Stimulated activated CD4-positive, alpha-beta T cell treated with anti-CD3 and anti-CD28 coated beads, Interleukin-15, amount 100 ng/mL, for 1 hour (primary cell): ENCODE results near the gene NRG2.

ENCODE experiments used
- DNase-seq, 2 donors: peaks; one replicate each; pipeline ENCODE4 v3.0.0-alpha.2; 2020; ENCODE audit warnings: low read depth in 1 of 2, low spot score in 1 of 2

The NRG2 gene

DNA sequence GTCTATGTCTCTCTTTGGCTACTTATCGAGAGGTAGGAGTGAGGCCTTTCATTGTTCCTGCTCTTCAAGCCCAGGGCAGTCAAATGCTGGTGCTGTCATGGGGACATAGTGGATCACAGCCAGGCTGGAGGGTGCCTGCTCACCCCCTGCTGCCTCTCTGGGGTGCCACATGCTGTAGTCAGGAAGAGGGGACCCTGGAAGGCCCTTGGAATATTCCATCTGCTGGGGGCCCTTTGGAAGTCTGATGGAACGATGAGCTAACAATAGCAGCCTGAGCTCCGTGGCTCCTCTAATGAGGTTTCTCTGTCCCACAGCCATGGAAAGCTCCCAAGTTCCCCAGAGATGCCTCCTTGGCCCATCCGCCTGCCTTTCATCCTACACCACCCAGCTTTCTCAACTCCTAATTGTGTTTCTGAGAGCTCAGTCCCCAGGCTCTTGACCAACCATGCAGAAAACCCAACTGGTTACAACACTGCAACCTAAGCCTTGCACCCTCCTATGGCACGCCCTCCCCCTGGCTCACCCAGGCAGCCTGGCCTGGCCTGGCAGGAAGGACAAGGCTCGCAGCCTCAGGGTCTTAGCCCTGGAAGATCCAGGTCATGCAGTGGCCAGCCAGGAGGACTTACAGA, 91.7 kb downstream of the NRG2 start:
- DNase-seq, result no peak

DNA sequence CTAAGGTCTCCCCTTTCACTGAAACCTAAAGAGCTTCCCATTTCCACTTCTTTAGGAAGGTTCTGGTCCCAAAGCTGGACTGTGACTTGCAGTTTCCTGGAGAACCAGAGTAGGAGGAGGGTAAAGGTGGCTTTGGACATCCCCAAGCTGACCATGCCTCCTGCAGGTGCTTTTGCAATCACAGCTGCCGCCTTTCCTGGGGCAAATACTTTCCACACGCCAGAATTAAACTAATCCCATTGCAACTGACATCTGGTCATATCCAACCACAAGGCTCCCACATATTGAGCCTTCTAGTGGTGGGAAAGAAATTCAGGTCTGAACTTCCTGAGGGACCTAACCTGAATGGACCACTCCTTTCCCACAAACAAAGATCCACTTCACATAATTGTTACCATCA, 92.7 kb downstream of the NRG2 start:
- DNase-seq, result no peak

DNA sequence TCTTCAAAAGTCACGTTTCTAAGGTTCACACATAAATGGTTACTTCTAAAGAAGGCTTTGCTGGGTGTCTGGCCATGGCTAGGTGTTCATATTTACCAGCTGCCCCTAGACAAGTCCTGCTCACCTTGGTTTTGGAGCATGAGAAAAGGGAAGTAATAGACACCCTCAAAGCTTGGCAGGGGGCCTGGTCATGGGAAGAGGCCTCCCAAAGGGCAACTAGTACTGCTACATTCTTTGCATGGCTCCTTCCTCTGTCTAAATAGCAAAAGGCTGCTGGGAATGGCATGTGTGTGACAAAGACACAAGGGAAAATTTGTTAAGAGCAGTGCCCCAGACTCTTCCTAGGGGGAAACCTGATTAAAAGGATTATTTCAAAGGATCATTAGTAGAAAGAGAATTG, 93.4 kb downstream of the NRG2 start:
- DNase-seq, result no peak

DNA sequence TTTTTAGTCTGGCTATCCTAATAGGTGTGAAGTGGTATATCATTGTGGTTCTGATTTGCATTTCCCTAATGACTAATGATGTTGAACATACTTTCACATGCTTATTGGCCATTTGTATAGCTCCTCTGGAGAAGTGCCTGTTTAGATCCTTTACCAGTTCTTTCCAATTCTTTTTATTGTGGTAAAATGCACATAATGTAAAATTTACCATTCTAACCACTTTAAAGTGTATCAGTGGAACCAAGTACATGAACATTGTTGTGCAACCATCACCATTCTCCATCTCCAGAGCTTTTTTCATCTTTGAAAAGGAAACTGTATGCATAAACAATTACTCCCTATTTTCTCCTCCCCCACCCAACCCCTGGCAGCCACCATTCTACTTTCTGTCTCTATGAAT, 95.4 kb downstream of the NRG2 start:
- DNase-seq, result no peak

DNA sequence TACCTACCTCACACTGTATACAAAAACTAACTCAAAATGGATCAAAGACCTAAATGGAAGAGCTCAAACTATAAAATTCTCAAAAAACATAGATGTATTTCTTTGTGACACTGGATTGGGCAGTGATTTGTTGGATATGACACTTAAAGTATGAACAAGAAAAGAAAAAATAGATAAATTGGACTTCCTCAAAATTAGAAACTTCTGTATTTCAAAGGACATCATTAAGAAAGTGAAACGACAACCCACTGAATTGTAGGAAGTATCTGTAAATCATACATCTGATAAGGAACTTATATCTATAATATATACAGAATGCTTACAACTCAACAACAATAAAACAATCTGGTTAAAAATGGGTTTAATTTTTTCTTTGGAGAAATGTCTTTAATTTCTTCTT, 96.7 kb downstream of the NRG2 start:
- DNase-seq, result no peak

DNA sequence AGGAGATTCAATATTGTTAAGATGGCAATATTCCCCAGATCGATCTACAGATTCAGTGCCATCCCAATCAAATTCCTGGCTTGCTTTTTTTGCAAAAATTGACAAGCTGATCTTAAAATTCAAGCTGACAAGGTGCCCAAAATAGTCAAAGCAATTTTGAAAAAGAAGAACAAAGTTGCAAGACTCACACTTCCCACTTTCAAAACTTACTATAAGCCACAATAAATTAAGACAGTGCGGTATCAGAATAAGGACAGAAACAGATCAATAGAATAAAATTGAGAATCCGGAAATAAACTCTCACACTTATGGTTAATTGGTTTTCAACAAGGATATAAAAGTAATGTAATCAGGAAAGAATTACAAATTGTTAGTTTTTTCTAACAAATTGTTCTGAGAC, 97.1 kb downstream of the NRG2 start:
- DNase-seq, result no peak

DNA sequence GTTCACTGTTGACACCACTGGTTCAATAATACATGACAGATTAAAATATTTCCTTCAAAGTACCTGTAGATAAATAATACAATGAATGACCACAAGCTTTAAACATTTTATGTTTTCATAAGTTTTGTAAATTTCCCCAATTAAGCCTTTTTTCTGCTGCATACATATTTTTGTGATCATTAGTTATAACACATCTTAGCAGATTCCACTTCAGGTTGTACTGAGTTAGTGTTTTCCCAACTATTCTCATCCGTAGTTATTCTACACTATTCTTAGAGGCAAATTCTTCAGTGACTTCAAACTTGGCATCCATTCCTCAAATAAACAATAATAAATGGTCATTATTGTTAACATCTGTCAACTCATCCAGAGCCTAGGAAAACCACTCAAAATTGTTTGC, 100.9 kb downstream of the NRG2 start:
- no peak for DNase-seq

DNA sequence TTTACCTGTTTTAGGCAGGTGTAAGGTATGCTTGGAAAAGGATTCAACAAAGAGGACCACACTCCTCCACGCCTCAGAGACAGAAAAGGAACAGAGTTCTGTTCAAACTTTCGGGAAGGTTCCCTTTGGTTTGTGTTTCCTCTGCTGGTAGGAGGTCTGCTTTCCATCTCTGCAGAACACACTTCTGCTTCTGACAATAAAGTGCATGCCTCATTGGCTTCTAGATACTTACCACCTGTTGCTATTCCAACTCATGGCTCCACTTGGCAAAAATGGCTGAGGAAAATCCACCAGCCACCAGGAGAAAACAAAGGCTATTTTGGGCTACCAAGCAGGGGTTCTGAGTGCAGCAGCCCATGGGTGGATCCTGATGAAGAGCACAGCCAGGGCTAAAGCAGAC, 112.7 kb downstream of the NRG2 start:
- DNase-seq, result no peak

DNA sequence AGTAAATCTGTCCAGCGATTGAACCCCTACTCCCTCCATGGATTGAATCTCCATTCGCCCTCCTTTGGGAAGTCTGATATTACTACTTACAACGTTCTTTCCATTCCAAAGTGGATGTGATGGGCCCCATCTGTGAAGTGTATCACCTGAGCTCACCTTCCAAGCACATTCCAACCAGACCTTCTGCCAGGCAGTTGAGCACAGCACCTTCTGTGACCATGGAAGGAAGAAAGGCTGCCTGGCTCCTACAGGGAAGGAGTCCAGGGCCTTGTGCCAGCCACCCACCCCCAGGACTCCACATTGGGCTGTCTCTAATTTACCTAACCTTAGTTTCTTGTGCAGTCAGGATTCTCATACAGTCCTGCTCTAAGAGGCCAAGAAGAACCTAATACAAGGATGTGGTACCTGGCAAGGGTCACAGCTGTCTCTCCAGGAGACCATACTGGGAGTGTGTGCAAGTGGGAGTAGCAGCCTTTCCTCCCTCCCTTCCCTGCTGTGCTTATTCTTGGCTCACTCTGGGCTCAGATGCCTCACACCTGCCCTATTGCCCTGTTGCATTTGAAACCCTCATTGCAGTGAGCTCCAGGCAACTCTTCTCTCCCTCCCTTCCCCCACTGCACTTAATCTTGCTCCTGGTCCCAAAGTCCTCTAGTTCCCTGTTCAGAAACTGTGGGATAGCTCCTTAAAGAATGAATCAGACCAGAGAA, 116.1 kb downstream of the NRG2 start:
- no peak for DNase-seq

DNA sequence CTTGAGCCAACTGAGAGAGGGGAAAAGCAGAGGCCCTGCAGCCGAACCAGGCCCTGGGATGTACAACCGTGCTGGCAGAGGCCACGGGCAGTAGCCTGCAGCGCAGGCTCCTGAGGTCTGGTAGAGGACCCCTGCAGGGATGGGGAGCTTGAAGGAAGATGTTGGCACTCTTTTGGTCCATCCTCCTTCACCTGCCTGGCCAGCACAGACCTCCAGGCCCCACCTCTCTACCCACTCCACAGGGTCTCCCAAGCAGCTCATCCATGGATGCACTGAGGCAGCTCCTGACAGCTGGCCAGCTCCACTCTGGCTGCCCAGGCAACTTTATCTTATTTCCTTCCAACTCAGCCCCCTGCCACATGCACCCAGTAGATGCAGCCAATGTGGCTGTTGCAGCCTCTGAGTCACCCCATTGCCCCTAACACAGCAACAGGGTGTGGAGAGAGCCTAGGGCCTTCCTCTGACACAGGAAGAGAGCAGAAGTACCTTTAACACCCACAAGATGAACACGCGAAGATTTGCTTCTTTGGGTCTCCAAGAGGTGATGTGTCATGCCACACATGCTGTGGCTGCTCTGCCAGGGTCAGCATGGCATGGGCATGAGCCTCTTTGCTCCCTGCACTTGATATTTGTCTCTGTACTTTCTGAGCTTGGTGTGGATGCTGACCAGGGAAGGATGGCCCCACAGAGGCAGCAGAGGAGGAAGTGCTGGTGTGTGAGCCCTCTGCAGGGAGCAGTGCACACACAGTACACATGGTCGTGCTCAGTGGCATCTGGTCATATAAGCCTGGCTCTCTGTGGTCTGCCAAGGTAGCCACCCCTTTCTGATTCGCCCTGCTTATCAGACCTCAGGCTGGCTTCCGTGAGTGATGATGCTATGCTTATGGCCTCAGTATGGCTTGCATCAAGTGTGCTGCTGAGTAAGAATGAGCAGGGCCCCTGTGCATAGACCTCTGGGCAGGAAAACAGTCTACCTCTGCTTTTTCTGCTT, 117.2 kb downstream of the NRG2 start:
- DNase-seq, result no peak

DNA sequence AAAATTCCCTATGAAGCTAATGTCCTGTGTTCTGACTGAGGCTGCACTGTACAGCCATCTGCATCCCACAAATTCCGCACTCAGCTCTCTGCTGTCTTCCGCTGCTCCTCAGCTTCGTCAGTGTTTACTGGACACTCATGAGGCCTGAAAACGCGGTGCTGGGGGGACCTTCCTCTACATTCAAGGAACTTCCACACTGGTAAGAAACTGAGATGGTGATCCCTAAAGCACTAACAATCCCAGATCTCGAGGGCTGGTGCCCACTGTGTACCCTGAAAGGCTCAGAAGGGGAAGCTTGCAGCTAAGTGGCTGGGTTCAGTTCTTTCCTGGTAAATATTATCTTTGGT, 117.9 kb downstream of the NRG2 start:
- DNase-seq, result no peak

DNA sequence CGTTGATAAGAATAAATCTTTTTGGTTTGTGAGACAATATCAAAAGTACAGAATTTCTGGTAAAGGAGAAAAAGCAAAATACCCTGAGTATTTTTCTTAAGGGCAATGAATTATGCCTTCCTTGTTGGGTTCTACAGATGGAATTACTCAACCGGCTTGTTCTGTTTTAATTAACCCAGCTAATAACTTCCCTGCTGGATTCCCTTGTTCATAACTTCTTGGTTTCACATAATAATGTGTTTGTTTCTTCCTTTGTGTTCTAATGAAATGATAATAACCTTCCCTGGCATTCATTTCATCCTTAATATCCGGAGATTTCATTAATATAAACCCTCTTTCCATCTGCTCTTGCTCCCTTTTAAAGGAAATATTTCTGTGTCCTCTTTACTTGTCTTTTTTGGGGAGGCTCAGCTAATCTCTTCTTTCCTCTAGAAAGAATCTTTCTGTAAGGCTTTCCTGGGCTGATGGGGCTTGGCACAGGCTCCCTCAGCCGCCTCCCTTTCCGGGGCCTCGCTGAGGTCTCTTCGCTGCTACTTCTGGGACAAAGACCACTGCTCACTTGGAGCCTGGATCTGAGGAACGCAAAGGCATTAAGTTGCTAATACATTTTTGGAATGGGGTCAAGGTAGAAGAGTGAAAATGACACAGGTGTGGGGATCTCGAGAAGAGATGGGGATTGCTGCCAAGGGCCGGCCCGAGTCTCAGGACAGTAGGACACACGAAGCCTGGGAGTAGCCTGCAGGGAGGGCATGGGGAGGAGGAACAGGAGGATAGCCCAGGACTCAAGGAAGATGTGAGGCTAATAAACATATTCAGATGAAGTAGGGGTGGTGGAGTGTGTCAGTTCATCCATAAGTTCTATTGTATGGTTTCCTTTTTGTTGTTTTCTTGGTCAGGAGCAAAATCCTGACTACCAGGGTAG, 118.5 kb downstream of the NRG2 start:
- DNase-seq, result no peak

DNA sequence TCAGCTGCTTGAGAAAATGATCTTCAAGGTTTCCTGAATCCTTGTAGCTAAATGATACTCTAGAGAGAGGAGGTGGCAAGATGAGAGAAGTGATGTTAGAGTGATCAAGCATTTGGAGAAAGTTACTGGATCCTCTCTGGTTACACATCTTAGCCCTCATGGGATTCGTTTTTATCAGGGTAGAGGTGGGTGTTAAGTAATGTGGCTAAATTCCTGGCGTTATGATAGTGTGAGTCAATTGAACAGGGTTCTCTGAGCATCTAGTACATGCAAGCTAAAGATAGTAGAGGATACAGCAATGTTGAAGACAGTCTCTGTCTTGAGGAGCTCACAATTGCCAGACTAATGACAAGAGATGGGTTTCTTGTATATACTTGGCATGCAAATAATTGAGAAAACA, 123.8 kb downstream of the NRG2 start:
- DNase-seq, result no peak

DNA sequence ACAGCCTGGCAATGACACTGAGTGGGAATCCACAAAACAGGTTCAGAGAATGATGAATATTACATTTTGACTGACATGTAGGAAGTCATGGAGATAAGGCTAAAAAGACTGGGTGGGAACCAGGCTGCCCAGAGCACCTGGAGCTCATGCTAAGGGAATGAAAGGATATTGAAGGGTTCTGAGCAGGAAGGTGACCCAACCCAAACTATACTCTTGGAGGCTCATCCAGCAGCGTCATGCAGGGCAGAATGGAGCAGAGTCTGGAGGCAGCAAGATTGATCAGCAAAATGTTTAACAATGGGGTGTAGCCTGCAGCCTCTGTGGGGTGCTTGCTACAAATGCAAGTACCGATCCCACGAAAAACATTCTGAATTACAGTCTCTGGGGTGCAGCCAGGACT, 127.3 kb downstream of the NRG2 start:
- no peak for DNase-seq

DNA sequence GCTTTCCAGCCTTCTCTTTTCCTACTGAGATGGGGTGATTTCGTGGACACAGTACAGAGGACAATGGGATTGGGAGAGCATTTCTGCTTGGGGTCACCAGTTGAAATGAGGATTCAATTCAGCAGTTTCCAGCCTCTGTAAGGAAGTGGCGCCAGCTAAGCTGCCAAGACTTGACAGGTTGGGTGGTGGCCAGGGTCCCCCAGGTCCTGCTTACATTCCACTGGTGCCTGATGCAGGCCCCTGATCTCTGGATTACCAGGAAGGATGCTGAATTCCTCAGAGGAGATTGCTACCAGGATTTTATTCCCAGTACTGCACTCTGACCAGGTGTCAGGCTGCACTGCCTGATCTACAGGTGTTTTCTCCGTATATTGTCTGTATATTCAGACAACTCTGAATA, 127.8 kb downstream of the NRG2 start:
- DNase-seq, result no peak

DNA sequence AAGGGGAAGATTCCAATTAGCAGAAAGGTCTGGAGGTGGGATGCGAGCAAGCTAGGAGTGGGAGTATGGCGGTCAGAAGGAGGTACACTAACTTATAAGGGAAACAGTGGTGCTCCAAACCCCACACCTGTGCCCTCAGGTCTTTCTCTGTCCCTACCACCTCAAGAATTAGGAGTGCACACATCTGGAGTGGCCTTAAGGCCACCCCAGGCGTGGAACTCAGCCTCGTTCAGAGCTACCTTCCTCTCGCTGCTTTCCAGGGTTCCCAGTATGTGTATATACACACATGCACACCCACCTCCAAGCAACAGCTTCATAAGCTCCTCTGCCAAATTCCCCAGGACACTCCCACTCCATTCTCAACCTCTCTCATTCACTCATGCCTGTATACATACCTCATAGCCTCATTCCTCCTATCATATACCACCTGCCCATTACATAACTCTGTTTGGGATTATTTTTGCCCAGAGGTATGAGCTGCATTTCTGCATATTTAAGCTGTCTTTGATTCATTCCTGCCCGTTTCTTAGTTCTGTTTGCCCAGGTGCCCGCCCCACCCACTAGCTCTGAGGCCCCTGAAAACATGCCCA, 128.8 kb downstream of the NRG2 start:
- no peak for DNase-seq

DNA sequence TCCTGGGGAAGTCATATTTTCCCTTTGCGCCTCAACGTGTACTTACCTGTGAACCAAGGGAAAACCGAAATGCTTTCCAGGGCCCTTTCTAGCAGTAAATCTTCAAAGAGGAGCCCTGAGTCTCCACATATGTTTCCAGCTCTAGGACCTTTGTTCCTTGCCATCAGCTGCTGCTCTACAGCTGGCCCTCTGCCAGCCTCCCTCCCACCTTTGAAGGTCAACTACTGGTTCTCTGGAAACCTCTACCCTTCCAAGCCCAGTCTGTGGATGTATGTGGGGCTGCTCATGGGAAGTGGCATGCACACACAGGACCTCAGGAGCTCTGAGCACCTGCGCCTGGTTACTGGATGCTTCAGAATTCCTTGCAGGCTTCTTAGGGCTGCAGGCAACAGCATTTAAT, 130.3 kb downstream of the NRG2 start:
- DNase-seq, result no peak

DNA sequence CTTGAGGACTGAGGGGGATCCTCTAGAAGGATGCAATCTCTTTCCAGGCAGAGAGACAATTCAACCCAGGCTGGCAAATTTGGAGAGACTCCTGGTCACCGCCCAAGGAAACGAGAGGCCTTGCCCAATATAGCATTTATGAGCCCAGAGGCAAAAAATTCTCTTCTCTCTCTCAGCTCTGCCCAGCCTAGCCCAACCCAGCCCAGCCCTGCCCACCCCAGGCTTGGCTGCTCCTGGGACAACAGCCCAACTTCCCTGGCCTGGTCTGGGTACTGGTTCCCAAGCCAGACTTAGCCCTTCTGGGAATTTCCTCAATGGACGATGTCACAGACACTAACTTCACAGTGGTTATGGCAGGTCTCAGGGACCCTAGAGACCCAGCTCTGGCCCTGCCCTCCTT, 130.9 kb downstream of the NRG2 start:
- DNase-seq, result no peak

DNA sequence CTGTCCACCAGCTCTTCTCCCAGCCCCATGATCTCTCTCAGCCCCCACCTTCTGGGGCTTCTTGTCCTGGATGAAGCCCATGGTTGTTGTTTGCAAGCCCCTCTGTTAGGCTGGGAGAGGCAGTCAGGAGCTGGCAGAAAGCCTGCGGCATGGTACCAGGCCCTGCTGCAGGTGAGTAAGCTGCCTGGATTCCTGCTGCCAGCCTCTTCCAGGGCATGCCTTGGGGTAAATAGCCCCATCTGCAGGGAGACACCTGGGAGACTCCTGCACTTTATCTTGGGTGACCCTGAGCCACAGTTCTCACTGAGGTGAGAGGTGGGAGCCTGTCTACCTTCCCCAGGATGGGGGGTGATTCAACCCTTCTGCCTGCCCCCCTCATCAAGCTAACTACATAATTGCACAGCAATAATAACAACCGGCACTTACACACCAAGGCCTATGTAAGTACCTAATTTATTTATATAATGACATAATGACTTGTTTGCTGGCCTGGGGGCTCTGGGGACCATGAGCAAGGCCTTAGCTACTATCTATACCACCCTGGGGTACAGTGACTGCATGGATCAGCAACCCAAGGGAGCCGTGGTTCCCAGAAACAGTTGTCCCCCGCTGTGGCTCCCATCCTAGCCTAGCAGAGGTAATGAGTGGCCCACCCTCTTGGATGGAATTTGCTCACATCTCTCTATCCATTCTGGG, 131.5 kb downstream of the NRG2 start:
- no peak for DNase-seq

DNA sequence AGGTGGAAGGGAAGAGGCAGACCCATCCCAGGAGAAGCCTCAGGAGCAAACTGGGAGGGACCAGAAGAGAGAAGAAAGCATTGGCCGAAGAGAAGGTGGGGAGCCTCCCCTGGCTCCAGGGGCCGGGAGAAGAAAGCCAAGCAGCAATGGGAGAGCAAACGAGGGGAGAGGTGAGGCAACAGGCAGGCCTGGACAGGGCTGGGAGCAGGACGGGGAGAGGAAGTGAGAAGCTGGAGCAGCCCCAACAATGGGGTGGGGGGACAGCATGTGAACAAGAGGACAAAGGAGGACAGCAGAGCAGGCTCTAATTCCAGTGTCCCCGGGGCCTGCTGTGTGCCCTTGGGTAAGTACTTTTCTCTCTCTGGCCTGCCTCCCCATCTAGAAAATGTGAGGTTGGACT, 132.2 kb downstream of the NRG2 start:
- DNase-seq, result no peak
